HAP-1 (cell line): ENCODE data around the gene PPP3CB.
"Not testable (repeated sequence)": the region's sequence is repeated elsewhere in the genome, so short reads cannot be mapped to it uniquely, and the experiment has no call there.

Experiments
- DNase-seq, 2 experiments: peaks; one replicate each; pipeline ENCODE4 v3.0.0-alpha.2; 2016 to 2020; ENCODE audit warnings: low spot score in 2 of 2
- H3K27me3 ChIP-seq: fragments of 250-450 bp; sonication (Bioruptor Pico); 2 replicates; pipeline ENCODE4 v1.5.1; 2020; ENCODE audit warnings: low read depth, mild to moderate bottlenecking, moderate library complexity
- H3K36me3 ChIP-seq: fragments of 250-450 bp; sonication (Bioruptor Pico); replicated peaks from 2 replicates; pipeline ENCODE4 v1.5.1; 2020; ENCODE audit warnings: mild to moderate bottlenecking
- H3K4me1 ChIP-seq: fragments of 250-450 bp; sonication (Bioruptor Pico); 2 replicates; pipeline ENCODE4 v1.5.1; 2020; ENCODE audit warnings: mild to moderate bottlenecking
- H3K4me3 ChIP-seq: fragments of 250-450 bp; sonication (Bioruptor Pico); 2 replicates; pipeline ENCODE4 v1.5.1; 2020; ENCODE audit warnings: mild to moderate bottlenecking, moderate library complexity
- H3K9me3 ChIP-seq: fragments of 250-450 bp; sonication (Bioruptor Pico); 2 replicates; pipeline ENCODE4 v1.5.1; 2020; ENCODE audit warnings: mild to moderate bottlenecking, moderate library complexity
- in situ Hi-C: fragments of 300-500 bp; cut with MboI; formaldehyde crosslinking; loops from 3 replicates; pipeline ENCODE4 v1.14.3; 2020; ENCODE audit warnings: low sequenced_read_pairs, inconsistent platforms, mixed read lengths

PPP3CB gene

GRCh38 chr10:73399063-73399462, 96.8 kb downstream of the PPP3CB start:
- Histone ChIP-seq H3K4me3 (no peak overlapping the region), H3K36me3 (peaks cover 29% of the 10 kb centered on the region), H3K27me3 (no peaks in the 10 kb centered on the region), H3K9me3 (no peaks in the 10 kb centered on the region), H3K4me1 (no peaks in the 10 kb centered on the region)
- DNase-seq = no peak
- in situ Hi-C loops = no loop called here

GRCh38 chr10:73398024-73398423, 97.8 kb downstream of the PPP3CB start:
- H3K9me3 ChIP-seq = no peaks in the 10 kb centered on the region

GRCh38 chr10:73394325-73394724, 101.5 kb downstream of the PPP3CB start:
- H3K4me1 ChIP-seq, H3K9me3 ChIP-seq, H3K4me3 ChIP-seq, DNase-seq, in situ Hi-C loops, H3K27me3 ChIP-seq: not testable (repeated sequence)
- H3K36me3 ChIP-seq = peaks cover 41% of the 10 kb centered on the region

More at GRCh38 chr10:73398024-73398423, 97.8 kb downstream of the PPP3CB start:
- Histone ChIP-seq H3K36me3 (peaks cover 29% of the 10 kb centered on the region), H3K4me1 (no peaks in the 10 kb centered on the region), H3K27me3 (no peaks in the 10 kb centered on the region), H3K4me3 (no peak overlapping the region)
- no peak for DNase-seq
- in situ Hi-C loops = no loop called here

- H3K27me3 ChIP-seq = no peaks in the 10 kb centered on the region
- DNase-seq = no peak
- no peak overlapping the region for H3K4me3 ChIP-seq
- in situ Hi-C loops = no loop called here
- H3K4me1 ChIP-seq = no peaks in the 10 kb centered on the region; the same call in 1 of the 2 replicates
- no peaks in the 10 kb centered on the region for H3K9me3 ChIP-seq
- peaks cover 51% of the 10 kb centered on the region for H3K36me3 ChIP-seq
These were observed 107.6 kb downstream of the PPP3CB start for GRCh38 chr10:73388228-73388627.

- H3K4me1 ChIP-seq = no peaks in the 10 kb centered on the region; the same call in 1 of the 2 replicates
- H3K27me3 ChIP-seq = no peaks in the 10 kb centered on the region
- no peak overlapping the region for H3K4me3 ChIP-seq
- in situ Hi-C loops = no loop called here
- peaks cover 61% of the 10 kb centered on the region for H3K36me3 ChIP-seq
- no peaks in the 10 kb centered on the region for H3K9me3 ChIP-seq
- no peak for DNase-seq
These were observed 109.2 kb downstream of the PPP3CB start for GRCh38 chr10:73386583-73386982.
